ENCODE results near the gene AGBL1.

GRCh38 chr15:86799226-86799625 lies 719.6 kb downstream of the AGBL1 start:
- TF ChIP-seq GABPA (IDR thresholded peaks at IDR 0.05; ENCODE audit: low read depth) (no peak), CTCF (IDR thresholded peaks at IDR 0.05; ENCODE audit: insufficient read depth, low read length) (no peak), POLR2AphosphoS5 (IDR thresholded peaks at IDR 0.05; ENCODE audit: low read depth) (no peak)
- TF ChIP-seq, protein P1, sequence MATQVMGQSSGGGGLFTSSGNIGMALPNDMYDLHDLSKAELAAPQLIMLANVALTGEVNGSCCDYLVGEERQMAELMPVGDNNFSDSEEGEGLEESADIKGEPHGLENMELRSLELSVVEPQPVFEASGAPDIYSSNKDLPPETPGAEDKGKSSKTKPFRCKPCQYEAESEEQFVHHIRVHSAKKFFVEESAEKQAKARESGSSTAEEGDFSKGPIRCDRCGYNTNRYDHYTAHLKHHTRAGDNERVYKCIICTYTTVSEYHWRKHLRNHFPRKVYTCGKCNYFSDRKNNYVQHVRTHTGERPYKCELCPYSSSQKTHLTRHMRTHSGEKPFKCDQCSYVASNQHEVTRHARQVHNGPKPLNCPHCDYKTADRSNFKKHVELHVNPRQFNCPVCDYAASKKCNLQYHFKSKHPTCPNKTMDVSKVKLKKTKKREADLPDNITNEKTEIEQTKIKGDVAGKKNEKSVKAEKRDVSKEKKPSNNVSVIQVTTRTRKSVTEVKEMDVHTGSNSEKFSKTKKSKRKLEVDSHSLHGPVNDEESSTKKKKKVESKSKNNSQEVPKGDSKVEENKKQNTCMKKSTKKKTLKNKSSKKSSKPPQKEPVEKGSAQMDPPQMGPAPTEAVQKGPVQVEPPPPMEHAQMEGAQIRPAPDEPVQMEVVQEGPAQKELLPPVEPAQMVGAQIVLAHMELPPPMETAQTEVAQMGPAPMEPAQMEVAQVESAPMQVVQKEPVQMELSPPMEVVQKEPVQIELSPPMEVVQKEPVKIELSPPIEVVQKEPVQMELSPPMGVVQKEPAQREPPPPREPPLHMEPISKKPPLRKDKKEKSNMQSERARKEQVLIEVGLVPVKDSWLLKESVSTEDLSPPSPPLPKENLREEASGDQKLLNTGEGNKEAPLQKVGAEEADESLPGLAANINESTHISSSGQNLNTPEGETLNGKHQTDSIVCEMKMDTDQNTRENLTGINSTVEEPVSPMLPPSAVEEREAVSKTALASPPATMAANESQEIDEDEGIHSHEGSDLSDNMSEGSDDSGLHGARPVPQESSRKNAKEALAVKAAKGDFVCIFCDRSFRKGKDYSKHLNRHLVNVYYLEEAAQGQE (IDR thresholded peaks at IDR 0.05; ENCODE audit: insufficient replicate concordance, low read depth) = no peak

Measured in HL-60 (cell line).